Measurements from ENCODE around the gene FLT1.

The FLT1 gene

GRCh38 chr13:28321756-28322155 is 173.2 kb downstream of the FLT1 start:
- Histone ChIP-seq H4K20me1 (ENCODE audit: control insufficient read depth, insufficient read depth, low read depth, low read length) (no peaks in the 10 kb centered on the region), H3K4me2 (ENCODE audit: low read length) (no peak overlapping the region), H3F3A (ENCODE audit: control insufficient read depth, insufficient read depth) (no peaks in the 10 kb centered on the region), H3K27me3 (ENCODE audit: control insufficient read depth, low read length) (no peaks in the 10 kb centered on the region), H3K9me2 (replicated peaks; ENCODE audit: control insufficient read depth, low read length) (no peaks in the 10 kb centered on the region), H3K36me3 (ENCODE audit: control insufficient read depth, low read length) (no peaks in the 10 kb centered on the region), H3K27ac (ENCODE audit: low read depth, low read length) (no peak overlapping the region), H3K9me3 (ENCODE audit: control insufficient read depth, insufficient read depth, low read length) (no peaks in the 10 kb centered on the region), H3K4me3 (ENCODE audit: low read length) (no peak overlapping the region), H3K79me2 (ENCODE audit: control insufficient read depth, low read length) (no peaks in the 10 kb centered on the region), H3K4me1 (ENCODE audit: control insufficient read depth, low read length) (peaks cover 10% of the 10 kb centered on the region)
- TF ChIP-seq EZH2phosphoT487 (IDR thresholded peaks at IDR 0.05; ENCODE audit: borderline replicate concordance, low read length) (no peak), CTCF (IDR thresholded peaks at IDR 0.05; ENCODE audit: low read depth, low read length, poor library complexity, severe bottlenecking) (no peak)

- Histone ChIP-seq H3K9me2 (replicated peaks; ENCODE audit: control insufficient read depth, low read length) (no peaks in the 10 kb centered on the region), H3K79me2 (ENCODE audit: control insufficient read depth, low read length) (no peaks in the 10 kb centered on the region), H3K36me3 (ENCODE audit: control insufficient read depth, low read length) (no peaks in the 10 kb centered on the region), H3K9me3 (ENCODE audit: control insufficient read depth, insufficient read depth, low read length) (no peaks in the 10 kb centered on the region), H3K27me3 (ENCODE audit: control insufficient read depth, low read length) (no peaks in the 10 kb centered on the region), H4K20me1 (ENCODE audit: control insufficient read depth, insufficient read depth, low read depth, low read length) (no peaks in the 10 kb centered on the region; the same call in 1 of the 2 replicates), H3K4me1 (ENCODE audit: control insufficient read depth, low read length) (peaks cover 7% of the 10 kb centered on the region), H3K4me3 (ENCODE audit: low read length) (no peak overlapping the region), H3K4me2 (ENCODE audit: low read length) (no peak overlapping the region), H3F3A (ENCODE audit: control insufficient read depth, insufficient read depth) (no peaks in the 10 kb centered on the region), H3K27ac (ENCODE audit: low read depth, low read length) (no peak overlapping the region)
- TF ChIP-seq EZH2phosphoT487 (IDR thresholded peaks at IDR 0.05; ENCODE audit: borderline replicate concordance, low read length) (no peak), CTCF (IDR thresholded peaks at IDR 0.05; ENCODE audit: low read depth, low read length, poor library complexity, severe bottlenecking) (no peak)
Observed at GRCh38 chr13:28320884-28321574, 173.9 kb downstream of the FLT1 start.

- no peaks in the 10 kb centered on the region for H3K9me2 ChIP-seq (replicated peaks; ENCODE audit: control insufficient read depth, low read length)
- no peaks in the 10 kb centered on the region for H3K27me3 ChIP-seq (ENCODE audit: control insufficient read depth, low read length)
- no peak for TF ChIP-seq CTCF (IDR thresholded peaks at IDR 0.05; ENCODE audit: low read depth, low read length, poor library complexity, severe bottlenecking)
- TF ChIP-seq EZH2phosphoT487 (IDR thresholded peaks at IDR 0.05; ENCODE audit: borderline replicate concordance, low read length) = no peak
- no peaks in the 10 kb centered on the region; the same call in 1 of the 2 replicates for H4K20me1 ChIP-seq (ENCODE audit: control insufficient read depth, insufficient read depth, low read depth, low read length)
- no peak overlapping the region for H3K4me2 ChIP-seq (ENCODE audit: low read length)
- no peak overlapping the region for H3K27ac ChIP-seq (ENCODE audit: low read depth, low read length)
- no peaks in the 10 kb centered on the region for H3F3A ChIP-seq (ENCODE audit: control insufficient read depth, insufficient read depth)
- peaks cover 6% of the 10 kb centered on the region for H3K4me1 ChIP-seq (ENCODE audit: control insufficient read depth, low read length)
- no peak overlapping the region for H3K4me3 ChIP-seq (ENCODE audit: low read length)
- H3K9me3 ChIP-seq (ENCODE audit: control insufficient read depth, insufficient read depth, low read length) = no peaks in the 10 kb centered on the region
- no peaks in the 10 kb centered on the region for H3K79me2 ChIP-seq (ENCODE audit: control insufficient read depth, low read length)
- no peaks in the 10 kb centered on the region for H3K36me3 ChIP-seq (ENCODE audit: control insufficient read depth, low read length)
Observed at GRCh38 chr13:28320209-28320608, 174.7 kb downstream of the FLT1 start.

All from DOHH2 (cell line).